Activated CD4-positive, alpha-beta T cell treated with anti-CD3 and anti-CD28 coated beads, Interleukin-2, amount 50 U/mL, for 16 hours (primary cell): ENCODE measurements around the gene MAGEC3.
"Not testable (repeated sequence)": the region's sequence is repeated elsewhere in the genome, so short reads cannot be mapped to it uniquely, and the experiment has no call there.

Experiments used
- DNase-seq: peaks from one replicate; pipeline ENCODE4 v3.0.0-alpha.2; 2020

Gene MAGEC3

DNA sequence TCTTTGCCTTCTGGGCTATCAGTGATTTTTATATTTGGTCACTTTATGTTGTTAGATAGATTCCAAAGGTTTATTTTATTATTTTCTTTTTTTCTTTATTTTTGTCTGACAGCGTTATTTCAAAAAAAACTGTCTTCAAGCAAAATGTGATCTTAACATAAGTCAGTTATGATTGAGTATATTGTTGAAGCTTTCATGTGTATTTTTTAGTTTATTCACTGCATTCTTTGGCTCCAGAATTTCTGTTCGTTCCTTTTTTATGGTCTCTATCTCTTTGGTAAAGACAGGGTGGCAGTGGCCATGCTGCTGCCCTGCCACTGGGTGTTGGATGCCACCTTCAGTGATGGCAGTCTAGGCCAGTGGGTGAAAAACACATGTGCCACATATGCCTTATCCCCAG lies at the start of gene MAGEC3:
Gene MAGEC3 (plus strand): TSS at position 301 of the 400 bp plus-strand sequence. CDS start 0 bp downstream, at position 301.
- no peak for DNase-seq

GRCh38 chrX:141791856-141792255 lies 46.3 kb upstream of the MAGEC3 start:
- DNase-seq, result no peak

GRCh38 chrX:141811438-141811837 lies 26.7 kb upstream of the MAGEC3 start:
- DNase-seq, result no peak

DNA sequence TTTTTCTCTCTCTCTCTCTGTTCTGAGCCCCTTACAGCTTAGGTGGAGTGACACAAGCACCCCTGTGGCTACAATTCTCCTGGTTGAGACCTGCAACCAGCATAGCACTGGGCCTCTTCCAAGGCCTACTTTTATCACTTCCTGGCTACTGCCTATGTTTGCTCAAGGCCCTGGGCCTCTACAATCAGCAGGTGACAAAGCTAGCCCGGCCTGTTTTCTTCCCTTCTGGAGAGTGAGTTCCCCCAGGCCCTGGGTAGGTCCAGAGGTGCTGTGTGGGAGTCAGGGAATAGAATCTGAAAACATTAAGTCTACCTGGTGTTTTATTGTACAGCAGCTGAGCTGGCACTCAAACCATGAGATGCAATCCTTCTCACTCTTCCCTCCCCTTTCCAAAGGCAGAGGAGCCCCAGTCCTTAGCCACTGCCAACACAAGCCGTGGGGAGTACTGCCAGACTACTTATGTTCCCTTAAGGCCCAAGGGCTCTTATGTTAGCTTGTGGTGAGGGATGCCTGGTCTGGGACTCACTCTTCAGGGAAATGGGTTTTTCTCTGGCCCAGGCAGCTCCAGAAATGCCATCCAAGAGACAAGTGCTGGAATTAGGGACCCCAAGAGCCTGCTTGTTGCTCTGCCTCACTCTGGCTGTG lies 23.8 kb upstream of the MAGEC3 start:
- DNase-seq, result no peak

GRCh38 chrX:141815904-141816303 lies 22.2 kb upstream of the MAGEC3 start:
- no peak for DNase-seq

- no peak for DNase-seq
These were observed 5.9 kb upstream of the MAGEC3 start for GRCh38 chrX:141832247-141832646.

DNA sequence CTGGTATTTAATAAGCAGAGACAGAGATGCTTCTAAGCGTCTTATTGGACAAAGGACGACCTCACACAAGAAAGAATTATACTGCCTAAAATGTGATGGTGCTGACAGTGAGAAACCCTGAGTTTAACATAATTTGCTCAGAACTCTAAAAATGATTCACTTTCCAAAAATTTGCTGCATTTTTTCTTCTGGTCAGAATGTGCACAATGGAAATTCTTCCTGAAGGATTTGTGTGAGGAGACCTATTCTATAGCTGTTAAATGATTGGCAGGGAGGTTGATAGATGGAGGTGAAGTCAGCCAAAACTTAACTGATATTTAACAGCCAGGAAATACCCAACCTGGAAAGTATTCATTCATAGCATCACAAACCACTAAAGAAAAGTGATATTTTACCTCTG lies 1.7 kb downstream of the MAGEC3 start:
- DNase-seq, result no peak

- no peak for DNase-seq
These were observed 19.4 kb downstream of the MAGEC3 start for GRCh38 chrX:141857479-141857878.

- DNase-seq, result no peak
These were observed 41.5 kb downstream of the MAGEC3 start for GRCh38 chrX:141879616-141880015.

- not testable (repeated sequence) for DNase-seq
These were observed 50.7 kb downstream of the MAGEC3 start for GRCh38 chrX:141888811-141889210.

DNA sequence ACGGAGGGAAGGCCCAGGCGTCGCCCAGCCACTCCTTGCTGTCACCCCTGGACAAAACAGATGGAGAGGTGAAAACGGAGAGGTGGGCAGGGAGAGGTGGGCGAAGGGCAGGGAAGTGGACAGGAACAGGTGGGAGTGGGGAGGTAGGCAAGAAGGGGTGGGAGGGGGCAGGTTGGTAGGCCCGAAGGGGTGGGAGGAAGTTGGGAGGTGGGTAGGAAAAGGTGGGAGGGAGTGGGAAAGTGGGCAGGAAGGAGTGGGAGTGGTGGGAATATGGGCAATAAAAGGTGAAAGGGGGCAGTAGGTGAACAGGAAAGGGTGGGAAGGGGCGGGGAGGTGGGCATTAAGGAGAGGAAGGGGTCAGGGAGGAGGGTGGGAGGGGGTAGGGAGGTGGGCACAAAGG lies 56.6 kb downstream of the MAGEC3 start:
- DNase-seq, result no peak

DNA sequence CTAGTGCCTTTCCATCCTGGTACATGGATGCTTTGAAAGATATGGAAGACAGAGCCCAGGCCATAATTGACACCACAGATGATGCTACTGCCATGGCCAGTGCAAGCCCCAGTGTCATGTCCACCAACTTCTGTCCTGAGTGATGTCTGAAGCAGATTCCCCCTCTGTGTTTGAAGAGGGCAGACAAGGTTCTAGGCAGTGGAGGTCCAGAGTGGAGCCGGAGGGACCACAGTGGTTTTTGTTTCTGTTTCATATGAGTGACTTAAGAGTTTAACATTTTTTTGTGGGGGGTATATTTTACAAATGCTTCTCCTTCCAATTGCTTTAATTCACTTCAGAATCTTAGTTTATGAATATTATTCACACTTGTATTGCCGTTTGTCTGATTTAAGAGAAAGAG lies 59.6 kb downstream of the MAGEC3 start:
- DNase-seq, result no peak

GRCh38 chrX:141902366-141902765 lies 64.2 kb downstream of the MAGEC3 start:
- no peak for DNase-seq

GRCh38 chrX:141903400-141904155 lies 65.5 kb downstream of the MAGEC3 start, which contains the start of gene MAGEC1:
Gene MAGEC1, plus strand, starts transcription at chrX:141903894. Its CDS starts 1,179 bp downstream, at chrX:141905073.
- no peak for DNase-seq

GRCh38 chrX:141904262-141904661 lies 66.1 kb downstream of the MAGEC3 start:
- DNase-seq, result no peak

GRCh38 chrX:141917801-141918200 lies 79.7 kb downstream of the MAGEC3 start:
- no peak for DNase-seq

GRCh38 chrX:141924293-141924692 lies 86.2 kb downstream of the MAGEC3 start:
- no peak for DNase-seq

- DNase-seq, result no peak
These were observed 90.3 kb downstream of the MAGEC3 start for GRCh38 chrX:141928432-141928831.

- DNase-seq, result no peak
These were observed 96.0 kb downstream of the MAGEC3 start for GRCh38 chrX:141934059-141934641.

DNA sequence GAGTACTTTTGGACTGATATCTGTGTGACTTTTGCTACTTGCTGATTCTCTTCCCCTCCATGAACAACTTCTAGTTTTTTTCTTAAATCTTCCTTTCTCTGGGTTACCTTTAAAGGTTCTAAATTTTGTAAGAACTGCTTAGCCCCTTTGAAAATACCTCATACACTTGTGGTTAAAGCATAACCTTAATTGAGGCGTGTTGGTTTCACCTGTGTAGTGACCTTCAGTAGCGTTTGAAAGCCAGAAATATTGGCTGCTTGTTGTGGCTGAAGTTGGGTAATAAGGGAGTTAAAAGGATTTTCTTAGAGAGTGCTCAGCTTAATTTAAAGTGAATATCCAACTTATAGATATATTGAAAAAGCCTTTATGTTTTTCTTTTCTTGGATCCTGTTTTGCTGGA lies 97.5 kb downstream of the MAGEC3 start:
- DNase-seq, result no peak

GRCh38 chrX:141936080-141936479 lies 98.0 kb downstream of the MAGEC3 start:
- no peak for DNase-seq

- no peak for DNase-seq
These were observed 103.1 kb downstream of the MAGEC3 start for GRCh38 chrX:141941234-141941633.

- DNase-seq, result no peak
These were observed 107.3 kb downstream of the MAGEC3 start for GRCh38 chrX:141945426-141945825.

DNA sequence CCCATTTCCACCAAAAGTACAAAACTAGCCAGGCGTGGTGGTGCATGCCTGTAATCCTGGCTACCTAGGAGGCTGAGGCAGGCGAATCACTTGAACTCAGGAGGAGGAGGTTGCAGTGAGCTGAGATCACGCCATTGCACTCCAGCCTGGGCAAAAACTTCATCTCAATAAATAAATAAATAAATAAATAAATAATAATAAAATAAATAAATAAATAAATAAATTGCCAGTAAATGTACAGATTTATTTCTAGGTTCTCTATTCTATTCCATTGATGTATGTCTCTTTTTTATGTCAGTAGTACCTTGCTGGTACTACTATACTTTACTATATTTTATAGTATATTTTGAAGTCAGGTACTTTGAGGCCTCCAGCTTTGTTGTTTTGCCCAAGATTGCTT lies 109.2 kb downstream of the MAGEC3 start:
- no peak for DNase-seq
